T-helper 2 cell treated with Interferon-gamma antibody and Interleukin-4, amounts not matched to agents 100 ng/mL and 5 ng/mL, for 36 hours (primary cell): ENCODE data around the gene NFATC4. TPM values are rescaled to one million over a fixed set of nuclear protein-coding genes. Genes with fewer than 3 reads are reported as not detected.
"Not testable (repeated sequence)": the region's sequence is repeated elsewhere in the genome, so short reads cannot be mapped to it uniquely, and the experiment has no call there.

Experiments used
- intact Hi-C: fragments of 100-400 bp; cut with micrococcal nuclease; formaldehyde crosslinking; loops from one replicate; pipeline ENCODE4 v1.15.1; 2023
- total RNA-seq: library from RNA; stranded (reverse); gene quantifications from 2 replicates; pipeline ENCODE4 v1.2.3, GENCODE V29; 2022

The NFATC4 gene
- total RNA-seq, 1 donor from 2014 or later, result 0.09 TPM

- intact Hi-C loops, result no loop called here
These were observed 17.5 kb downstream of the NFATC4 start for GRCh38 chr14:24385524-24385923.

GRCh38 chr14:24387009-24387345 lies 19.0 kb downstream of the NFATC4 start:
- intact Hi-C loops, result no loop called here

DNA sequence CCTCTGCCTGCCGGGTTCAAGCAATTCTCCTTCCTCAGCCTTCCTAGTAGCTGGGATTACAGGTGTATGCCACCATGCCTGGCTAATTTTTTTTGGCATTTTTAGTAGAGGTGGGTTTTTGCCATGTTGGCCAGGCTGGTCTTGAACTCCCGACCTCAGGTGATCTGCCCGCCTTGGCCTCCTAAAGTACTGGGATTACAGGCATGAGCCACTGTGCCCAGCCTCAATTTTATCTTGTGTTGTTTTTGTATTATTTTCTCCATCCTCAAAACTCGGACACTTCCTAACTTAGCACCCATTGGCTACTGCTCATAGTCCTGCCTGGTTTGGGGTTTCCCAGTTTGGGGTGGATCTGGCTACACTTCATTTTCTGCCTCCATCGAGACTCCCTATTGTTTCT lies 19.6 kb downstream of the NFATC4 start:
- intact Hi-C loops, result not testable (repeated sequence)

- intact Hi-C loops, result no loop called here
These were observed 20.6 kb downstream of the NFATC4 start for GRCh38 chr14:24388474-24389179.

GRCh38 chr14:24389226-24389848 lies 21.4 kb downstream of the NFATC4 start:
- intact Hi-C loops, result no loop called here

DNA sequence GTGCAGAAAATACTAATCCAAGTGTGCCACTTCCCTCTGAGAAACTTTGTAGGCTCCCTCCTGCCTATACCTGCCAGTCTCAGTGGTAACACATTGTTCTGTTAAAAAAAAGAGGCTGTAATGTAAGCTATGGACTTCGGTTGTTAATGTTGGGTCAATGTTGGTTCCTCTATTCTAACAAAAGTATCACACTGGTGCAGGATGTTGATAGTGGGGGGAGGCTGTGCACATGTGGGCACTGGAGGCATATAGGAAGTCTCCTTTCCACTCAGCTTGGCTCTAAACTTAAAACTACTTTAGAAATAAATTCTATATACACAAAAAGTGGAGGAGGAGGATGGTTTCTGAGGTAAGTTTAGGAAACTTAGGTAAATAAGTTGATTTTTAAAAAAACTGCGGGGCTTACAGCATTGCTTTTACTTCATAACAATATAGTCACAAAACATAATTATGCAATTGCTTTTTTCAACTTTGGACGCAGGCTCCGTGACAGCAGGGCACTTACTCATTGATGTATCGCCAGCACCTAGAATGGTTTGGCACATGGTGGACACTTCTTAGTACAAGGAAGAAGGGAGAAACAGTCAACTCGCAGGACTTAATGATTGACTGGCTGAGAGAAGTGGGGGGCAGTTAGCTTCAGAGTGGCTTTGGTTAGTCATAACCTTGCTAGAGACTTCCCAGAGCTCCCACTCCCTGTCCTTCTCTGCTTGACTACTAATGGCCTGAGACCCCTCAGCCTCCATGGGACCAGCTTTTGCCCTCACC lies 22.9 kb downstream of the NFATC4 start:
- intact Hi-C loops, result no loop called here

DNA sequence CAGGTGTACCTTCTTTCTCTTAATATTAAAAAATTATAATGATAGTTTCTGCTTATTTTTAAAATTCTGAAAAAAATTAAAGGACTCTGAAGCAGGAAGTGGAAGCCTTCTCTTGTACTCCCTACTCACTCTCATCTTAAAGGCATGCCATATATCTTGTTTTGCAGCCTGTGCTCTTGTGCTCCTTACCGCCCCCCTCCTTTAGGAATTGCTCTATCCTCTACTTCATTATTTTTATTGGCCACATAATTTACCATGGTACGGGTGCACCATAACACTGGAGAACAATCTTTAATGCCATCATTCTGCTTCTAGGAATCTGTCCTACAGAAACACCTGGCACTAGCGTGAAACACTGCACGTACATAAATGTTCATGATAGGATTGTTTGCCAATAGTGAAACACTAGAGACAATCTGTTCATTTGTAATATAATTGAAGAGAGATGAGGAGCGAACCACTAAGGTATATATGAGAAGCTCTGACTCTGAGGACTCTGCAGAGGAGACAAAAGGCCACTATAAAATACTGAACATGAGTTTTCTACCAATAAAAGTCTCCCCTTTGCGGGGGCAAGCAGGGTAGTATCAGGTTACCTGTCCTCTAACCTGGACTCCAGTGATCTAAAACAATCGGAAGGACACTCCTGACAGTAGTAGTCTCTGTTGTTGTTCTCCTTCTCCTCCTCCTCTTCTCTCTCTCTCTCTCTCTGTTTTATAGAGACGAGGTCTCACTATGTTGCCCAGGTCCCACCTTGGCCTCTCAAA lies 24.5 kb downstream of the NFATC4 start:
- intact Hi-C loops, result no loop called here

DNA sequence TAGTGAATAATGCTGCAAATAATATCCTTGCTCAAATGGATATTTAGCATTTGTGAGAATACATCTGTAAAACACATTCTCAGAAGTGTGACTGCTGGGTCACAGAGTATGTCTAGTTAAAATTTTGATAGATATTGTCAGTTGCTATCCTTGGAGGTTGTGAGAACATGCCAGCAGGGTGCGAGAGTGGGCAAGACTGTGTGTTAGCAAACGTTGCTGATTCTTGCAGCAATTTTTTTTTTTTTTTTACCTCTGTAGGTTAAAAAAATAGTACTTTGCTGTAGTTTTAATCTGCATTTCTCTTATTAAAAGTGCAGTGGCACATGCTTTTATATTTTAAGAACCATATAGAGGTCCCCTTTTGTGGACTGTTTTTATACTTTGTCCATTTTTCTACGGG lies 26.3 kb downstream of the NFATC4 start:
- intact Hi-C loops, result no loop called here

- intact Hi-C loops, result no loop called here
These were observed 27.9 kb downstream of the NFATC4 start for GRCh38 chr14:24395609-24396582.

GRCh38 chr14:24397639-24398292 lies 29.8 kb downstream of the NFATC4 start:
- intact Hi-C loops, result no loop called here

DNA sequence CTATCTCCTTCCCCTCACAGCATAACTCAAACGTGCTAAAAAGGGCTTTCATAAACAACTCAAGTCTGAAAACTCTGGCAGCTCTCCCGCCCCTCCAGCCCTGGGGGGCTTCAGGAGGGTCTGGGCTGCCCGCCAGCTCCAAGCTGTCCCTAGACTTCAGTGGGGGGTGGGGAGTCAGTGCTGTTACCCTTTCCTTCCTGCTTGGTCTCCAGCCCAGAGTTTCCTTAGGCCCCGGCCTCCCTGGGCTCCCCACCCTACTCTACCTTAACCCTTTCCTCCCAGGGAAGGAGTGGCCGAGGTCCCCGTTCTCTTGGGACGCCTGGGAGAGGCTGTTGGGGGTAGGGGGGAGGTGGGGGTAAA lies 30.3 kb downstream of the NFATC4 start:
- intact Hi-C loops, result no loop called here

DNA sequence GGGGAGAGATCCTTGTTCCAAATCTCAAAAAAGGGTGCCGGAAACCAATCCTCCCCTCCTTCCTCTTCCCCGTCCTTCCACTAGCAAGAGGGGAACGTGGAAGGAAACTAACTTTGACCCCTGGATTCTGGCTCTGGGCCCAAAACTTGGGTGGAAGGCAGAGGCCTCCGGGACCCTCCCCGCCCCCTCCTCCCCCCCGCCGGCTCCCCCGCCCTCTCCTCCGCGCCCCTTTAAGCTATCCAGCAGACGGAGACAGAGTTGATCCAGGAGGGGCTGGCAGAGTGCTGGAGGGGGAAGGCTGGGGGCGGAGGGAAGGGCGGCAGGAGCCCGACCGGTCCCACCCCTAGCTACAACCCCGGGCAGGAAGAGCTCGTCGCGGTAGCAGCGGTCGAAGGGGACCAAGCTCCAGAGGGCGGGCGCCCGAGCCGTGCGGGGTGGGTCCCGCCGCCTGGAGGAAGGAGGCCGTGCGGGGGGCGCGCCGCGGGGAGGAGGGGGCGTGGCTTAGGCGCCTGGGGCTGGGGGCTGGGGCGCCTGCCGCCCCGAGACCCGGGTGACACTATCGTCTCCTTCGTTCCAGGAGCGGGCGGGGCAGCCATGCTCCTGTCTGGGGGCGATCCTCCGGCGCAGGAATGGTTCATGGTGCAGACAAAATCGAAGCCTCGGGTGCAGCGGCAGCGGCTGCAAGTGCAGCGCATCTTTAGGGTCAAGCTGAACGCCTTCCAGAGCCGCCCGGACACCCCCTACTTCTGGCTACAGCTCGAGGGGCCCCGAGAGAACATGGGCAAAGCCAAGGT lies 30.9 kb downstream of the NFATC4 start, which contains the start of gene NYNRIN:
TSS of gene NYNRIN (plus strand) at position 351 of the 794 bp plus-strand sequence. CDS start at position 595, 244 bp downstream.
- intact Hi-C loops, result no loop called here

DNA sequence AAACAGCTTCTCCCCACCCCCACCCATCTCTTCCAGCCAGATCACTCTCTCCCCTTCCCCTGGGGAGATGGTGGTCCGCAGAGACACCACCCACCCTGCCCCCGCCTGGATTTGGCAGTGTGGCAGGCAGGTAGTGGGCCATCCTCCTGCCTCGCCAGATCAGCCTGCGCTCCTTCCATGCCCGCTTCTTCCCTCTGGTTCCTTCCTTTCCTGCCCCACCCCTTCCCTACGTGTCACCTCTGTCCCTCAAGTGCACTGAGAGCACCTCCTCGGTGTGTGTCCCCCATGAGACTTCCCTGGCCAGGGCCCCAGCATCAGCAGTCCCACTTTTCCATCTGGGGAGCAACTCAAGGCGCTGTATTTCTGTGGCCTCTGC lies 31.5 kb downstream of the NFATC4 start:
- intact Hi-C loops, result no loop called here

DNA sequence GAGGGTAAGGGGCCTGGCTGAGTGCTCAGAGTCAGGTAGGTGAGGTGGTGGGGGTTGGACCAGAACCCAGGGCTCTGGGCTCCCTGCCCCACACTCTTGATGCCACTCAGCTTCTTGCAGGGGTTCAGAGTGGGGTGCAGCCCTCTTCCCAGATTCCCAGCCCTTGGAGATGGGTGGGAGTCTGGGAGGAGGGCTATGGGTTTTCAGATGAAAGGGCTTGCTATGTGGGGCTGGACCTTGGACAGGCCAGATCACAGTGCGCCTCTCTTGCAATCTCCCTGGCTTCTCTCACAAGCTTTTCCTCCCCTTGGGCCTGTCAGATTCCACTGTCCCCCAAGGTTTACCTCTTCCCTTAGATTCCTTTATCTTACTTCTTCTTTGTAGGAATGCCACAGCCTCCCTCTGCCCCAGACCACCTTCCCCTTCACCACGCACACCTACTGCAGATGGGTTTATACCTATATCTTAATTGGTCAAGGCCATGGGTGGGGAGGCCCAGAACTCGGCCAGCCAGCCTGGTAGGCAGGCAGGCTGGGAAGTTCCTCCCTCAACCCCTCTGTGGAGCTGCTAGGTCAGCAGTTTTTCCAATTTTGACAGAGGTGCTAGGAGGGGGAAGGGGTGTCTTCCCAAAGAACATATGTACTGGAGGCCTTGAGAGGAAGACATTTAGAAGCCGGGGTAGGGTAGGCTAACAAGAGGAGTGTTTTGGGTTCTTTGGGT lies 32.2 kb downstream of the NFATC4 start:
- intact Hi-C loops, result no loop called here

DNA sequence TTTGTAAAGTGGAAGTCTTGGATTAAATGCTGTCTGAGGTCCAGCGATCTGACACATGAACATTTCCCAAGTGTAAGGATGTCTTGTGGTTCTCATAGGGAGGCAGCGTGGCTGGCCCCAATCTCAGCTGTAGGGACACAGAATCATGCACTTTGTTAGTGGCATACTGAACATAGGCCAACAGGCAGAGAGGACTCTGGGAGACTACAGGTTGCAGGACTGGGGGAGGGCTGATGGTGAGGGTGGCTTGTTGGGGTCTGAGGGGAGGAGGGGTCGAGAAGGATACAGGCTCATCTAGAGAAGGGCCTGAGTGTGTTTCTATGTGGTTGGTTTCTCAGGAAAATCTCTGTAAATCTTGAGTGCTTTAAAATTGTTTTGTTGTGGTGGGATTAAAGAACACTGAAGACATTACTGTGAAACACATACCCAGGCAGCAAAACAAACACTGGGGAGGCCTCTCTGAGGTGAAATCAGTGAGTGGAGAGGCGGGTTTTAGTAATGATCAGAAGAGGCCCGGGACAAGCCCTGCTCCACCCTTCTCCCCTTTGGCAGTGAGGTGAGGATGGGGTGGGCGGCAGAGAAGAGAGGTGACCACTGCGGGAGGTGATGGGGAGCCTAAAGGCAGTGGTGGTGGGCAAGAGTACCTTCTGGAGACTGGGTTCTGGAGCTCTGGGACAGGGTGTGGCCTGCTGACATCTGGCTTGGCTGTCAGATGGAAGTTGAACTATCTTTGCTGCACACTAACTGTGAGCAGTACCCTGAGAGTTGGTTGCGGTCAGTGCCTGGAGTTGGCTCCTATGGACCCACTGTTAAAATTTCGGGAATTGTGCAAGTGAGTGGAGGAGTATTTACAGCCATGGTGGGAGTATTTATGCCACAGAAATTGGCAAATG lies 34.1 kb downstream of the NFATC4 start:
- intact Hi-C loops, result no loop called here

GRCh38 chr14:24403294-24403998 lies 35.5 kb downstream of the NFATC4 start:
- intact Hi-C loops, result no loop called here

DNA sequence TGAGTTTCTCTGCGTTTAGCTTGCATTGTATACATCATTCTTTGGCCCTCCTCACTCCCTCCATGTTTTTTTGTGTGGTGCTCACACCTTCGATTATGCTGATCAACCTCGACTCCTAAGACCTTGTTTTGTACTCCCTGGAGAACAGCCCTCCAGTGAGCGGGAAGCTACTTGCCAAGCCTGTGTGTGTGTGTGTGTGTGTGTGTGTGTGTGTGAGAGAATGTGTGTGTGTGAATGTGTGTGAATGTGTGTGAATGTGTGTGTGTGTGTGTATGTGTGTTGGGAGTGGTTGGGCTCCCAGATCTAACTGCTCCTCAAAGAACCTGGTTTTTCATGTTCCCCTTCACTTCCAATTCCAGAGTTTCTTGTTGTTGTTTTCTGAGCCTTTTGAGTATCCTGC lies 36.8 kb downstream of the NFATC4 start:
- intact Hi-C loops, result no loop called here
